Measurements from ENCODE around the gene FBXO5.

GRCh38 chr6:152976749-152977148, 6.1 kb downstream of the FBXO5 start:
- TF ChIP-seq, protein P1, sequence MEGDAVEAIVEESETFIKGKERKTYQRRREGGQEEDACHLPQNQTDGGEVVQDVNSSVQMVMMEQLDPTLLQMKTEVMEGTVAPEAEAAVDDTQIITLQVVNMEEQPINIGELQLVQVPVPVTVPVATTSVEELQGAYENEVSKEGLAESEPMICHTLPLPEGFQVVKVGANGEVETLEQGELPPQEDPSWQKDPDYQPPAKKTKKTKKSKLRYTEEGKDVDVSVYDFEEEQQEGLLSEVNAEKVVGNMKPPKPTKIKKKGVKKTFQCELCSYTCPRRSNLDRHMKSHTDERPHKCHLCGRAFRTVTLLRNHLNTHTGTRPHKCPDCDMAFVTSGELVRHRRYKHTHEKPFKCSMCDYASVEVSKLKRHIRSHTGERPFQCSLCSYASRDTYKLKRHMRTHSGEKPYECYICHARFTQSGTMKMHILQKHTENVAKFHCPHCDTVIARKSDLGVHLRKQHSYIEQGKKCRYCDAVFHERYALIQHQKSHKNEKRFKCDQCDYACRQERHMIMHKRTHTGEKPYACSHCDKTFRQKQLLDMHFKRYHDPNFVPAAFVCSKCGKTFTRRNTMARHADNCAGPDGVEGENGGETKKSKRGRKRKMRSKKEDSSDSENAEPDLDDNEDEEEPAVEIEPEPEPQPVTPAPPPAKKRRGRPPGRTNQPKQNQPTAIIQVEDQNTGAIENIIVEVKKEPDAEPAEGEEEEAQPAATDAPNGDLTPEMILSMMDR (IDR thresholded peaks at IDR 0.05; ENCODE audit: insufficient read depth, low read length), result no peak
- no peak for TF ChIP-seq POLR2AphosphoS5 (IDR thresholded peaks at IDR 0.05; ENCODE audit: low read depth)
- TF ChIP-seq, protein P2, sequence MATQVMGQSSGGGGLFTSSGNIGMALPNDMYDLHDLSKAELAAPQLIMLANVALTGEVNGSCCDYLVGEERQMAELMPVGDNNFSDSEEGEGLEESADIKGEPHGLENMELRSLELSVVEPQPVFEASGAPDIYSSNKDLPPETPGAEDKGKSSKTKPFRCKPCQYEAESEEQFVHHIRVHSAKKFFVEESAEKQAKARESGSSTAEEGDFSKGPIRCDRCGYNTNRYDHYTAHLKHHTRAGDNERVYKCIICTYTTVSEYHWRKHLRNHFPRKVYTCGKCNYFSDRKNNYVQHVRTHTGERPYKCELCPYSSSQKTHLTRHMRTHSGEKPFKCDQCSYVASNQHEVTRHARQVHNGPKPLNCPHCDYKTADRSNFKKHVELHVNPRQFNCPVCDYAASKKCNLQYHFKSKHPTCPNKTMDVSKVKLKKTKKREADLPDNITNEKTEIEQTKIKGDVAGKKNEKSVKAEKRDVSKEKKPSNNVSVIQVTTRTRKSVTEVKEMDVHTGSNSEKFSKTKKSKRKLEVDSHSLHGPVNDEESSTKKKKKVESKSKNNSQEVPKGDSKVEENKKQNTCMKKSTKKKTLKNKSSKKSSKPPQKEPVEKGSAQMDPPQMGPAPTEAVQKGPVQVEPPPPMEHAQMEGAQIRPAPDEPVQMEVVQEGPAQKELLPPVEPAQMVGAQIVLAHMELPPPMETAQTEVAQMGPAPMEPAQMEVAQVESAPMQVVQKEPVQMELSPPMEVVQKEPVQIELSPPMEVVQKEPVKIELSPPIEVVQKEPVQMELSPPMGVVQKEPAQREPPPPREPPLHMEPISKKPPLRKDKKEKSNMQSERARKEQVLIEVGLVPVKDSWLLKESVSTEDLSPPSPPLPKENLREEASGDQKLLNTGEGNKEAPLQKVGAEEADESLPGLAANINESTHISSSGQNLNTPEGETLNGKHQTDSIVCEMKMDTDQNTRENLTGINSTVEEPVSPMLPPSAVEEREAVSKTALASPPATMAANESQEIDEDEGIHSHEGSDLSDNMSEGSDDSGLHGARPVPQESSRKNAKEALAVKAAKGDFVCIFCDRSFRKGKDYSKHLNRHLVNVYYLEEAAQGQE (IDR thresholded peaks at IDR 0.05; ENCODE audit: insufficient replicate concordance, low read depth), result no peak
- no peak for TF ChIP-seq GABPA (IDR thresholded peaks at IDR 0.05; ENCODE audit: low read depth)
